HEK293T (cell line): ENCODE measurements around the gene CNKSR3.

Experiments
- CTCF ChIA-PET: fragments of 350-600 bp; formaldehyde crosslinking; extraction: SDS; loops from one replicate; lab custom pipeline; 2021; ENCODE audit warnings: antibody characterized with exemption, inconsistent platforms; lab: Yijun Ruan, JAX
- POLR2A ChIA-PET: fragments of 350-600 bp; formaldehyde crosslinking; extraction: SDS; loops from one replicate; lab custom pipeline; 2020; ENCODE audit warnings: antibody characterized with exemption, inconsistent platforms; lab: Yijun Ruan, JAX
- DNase-seq: peaks from one replicate; pipeline ENCODE4 v3.0.0; 2012; ENCODE audit warnings: mixed read lengths; ENCODE audit errors: extremely low spot score
- ARNT ChIP-seq: fragments of 450-650 bp; IDR thresholded peaks from 2 replicates; pipeline ENCODE4 v1.6.1; 2017; ENCODE audit warnings: mild to moderate bottlenecking
- BHLHE40 ChIP-seq: fragments of 450-650 bp; IDR thresholded peaks from 2 replicates; pipeline ENCODE4 v1.6.1; 2016; ENCODE audit warnings: mild to moderate bottlenecking, moderate library complexity, borderline replicate concordance
- CTBP1 ChIP-seq: fragments of 450-650 bp; IDR thresholded peaks from 2 replicates; pipeline ENCODE4 v1.6.1; 2016; ENCODE audit warnings: borderline replicate concordance
- ELF4 ChIP-seq: fragments of 450-650 bp; IDR thresholded peaks from 2 replicates; pipeline ENCODE4 v1.6.1; 2017; ENCODE audit warnings: antibody characterized with exemption
- FOXA1 ChIP-seq: fragments of 450-650 bp; IDR thresholded peaks from 2 replicates; pipeline ENCODE4 v1.6.1; 2016; ENCODE audit warnings: mild to moderate bottlenecking
- FOXK2 ChIP-seq: fragments of 450-650 bp; IDR thresholded peaks from 2 replicates; pipeline ENCODE4 v1.6.1; 2016; ENCODE audit warnings: mild to moderate bottlenecking
- FOXM1 ChIP-seq: fragments of 450-650 bp; IDR thresholded peaks from 2 replicates; pipeline ENCODE4 v1.6.1; 2017; ENCODE audit warnings: mild to moderate bottlenecking, borderline replicate concordance
- HDGF ChIP-seq: fragments of 450-650 bp; IDR thresholded peaks from 2 replicates; pipeline ENCODE4 v1.6.1; 2017; ENCODE audit warnings: antibody characterized with exemption, borderline replicate concordance
- L3MBTL2 ChIP-seq: fragments of 450-650 bp; conservative IDR thresholded peaks from 2 replicates; pipeline ENCODE4 v1.6.1; 2016; ENCODE audit warnings: mild to moderate bottlenecking
- LEF1 ChIP-seq: fragments of 450-650 bp; IDR thresholded peaks from 2 replicates; pipeline ENCODE4 v1.6.1; 2017; ENCODE audit warnings: mild to moderate bottlenecking, borderline replicate concordance
- NFRKB ChIP-seq: fragments of 450-650 bp; IDR thresholded peaks from 2 replicates; pipeline ENCODE4 v1.6.1; 2016; ENCODE audit warnings: mild to moderate bottlenecking, moderate library complexity
- PKNOX1 ChIP-seq: fragments of 450-650 bp; IDR thresholded peaks from 2 replicates; pipeline ENCODE4 v1.6.1; 2016
- SP1 ChIP-seq: fragments of 450-650 bp; IDR thresholded peaks from 2 replicates; pipeline ENCODE4 v1.6.1; 2017
- SUZ12 ChIP-seq: fragments of 450-650 bp; IDR thresholded peaks from 2 replicates; pipeline ENCODE4 v1.6.1; 2016; ENCODE audit warnings: mild to moderate bottlenecking
- TARDBP ChIP-seq: fragments of 450-650 bp; IDR thresholded peaks from 2 replicates; pipeline ENCODE4 v1.6.1; 2016
- ZNF384 ChIP-seq: fragments of 450-650 bp; IDR thresholded peaks from 2 replicates; pipeline ENCODE4 v1.6.1; 2016

Gene CNKSR3

GRCh38 chr6:154395878-154396277, 114.6 kb downstream of the CNKSR3 start:
- ChIA-PET CTCF (no interaction called here), POLR2A (no interaction called here)
- no peak for DNase-seq
- no peak for TF ChIP-seq NFRKB
- no peak for TF ChIP-seq SP1
- TF ChIP-seq LEF1: no peak
- no peak for TF ChIP-seq TARDBP
- TF ChIP-seq PKNOX1: no peak

- ChIA-PET CTCF (no interaction called here), POLR2A (no interaction called here)
- no peak for DNase-seq
- no peak for TF ChIP-seq FOXK2
- TF ChIP-seq LEF1: no peak
Observed at GRCh38 chr6:154395316-154395715, 115.2 kb downstream of the CNKSR3 start.

DNA sequence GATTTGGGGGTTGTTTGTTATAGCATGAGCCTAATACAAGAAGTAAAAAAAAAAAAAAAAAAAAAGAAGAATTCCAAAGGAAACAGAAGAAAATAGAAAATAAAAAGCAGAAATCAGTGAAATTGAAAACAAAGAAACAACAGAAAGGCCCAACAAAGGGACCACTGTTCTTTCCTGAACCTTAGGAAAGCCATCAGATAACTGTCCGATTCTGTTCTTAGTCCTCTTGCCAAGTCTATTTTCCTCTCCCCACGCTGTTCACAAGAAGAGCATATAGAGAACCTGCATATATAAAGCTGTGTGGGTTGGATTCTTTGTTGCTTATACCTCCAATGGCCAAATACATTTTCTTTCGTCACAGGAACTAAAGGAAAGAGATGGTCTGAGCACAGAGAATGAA, 115.9 kb downstream of the CNKSR3 start:
- POLR2A ChIA-PET: no interaction called here
- CTCF ChIA-PET: no interaction called here
- TF ChIP-seq SUZ12 (no peak), SP1 (no peak), FOXK2 (no peak)
- no peak for DNase-seq

GRCh38 chr6:154390034-154390433, 120.5 kb downstream of the CNKSR3 start:
- no peak for DNase-seq
- ChIA-PET CTCF (no interaction called here), POLR2A (no interaction called here)
- TF ChIP-seq FOXA1: no peak
- no peak for TF ChIP-seq SP1
- no peak for TF ChIP-seq PKNOX1
- no peak for TF ChIP-seq SUZ12
- TF ChIP-seq BHLHE40: no peak

DNA sequence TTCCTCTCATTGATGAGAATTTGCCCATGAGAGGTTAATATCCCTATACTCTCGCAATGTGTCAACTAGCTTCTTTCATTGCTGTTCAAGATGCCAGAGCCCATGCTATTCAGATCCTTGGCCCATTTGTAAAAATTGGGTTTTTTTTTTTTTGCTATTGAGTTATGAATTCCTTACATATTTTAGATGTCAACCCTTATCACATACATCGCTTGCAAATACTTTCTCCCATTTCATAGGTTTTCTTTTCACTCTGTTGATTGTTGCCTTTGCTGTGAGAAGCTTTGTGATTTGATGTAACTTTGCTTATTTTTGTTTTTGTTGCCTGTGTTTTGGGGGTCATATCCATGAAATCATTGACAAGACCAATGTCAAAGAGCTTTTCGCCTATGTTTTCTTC, 121.7 kb downstream of the CNKSR3 start:
- ChIA-PET CTCF (no interaction called here), POLR2A (no interaction called here)
- TF ChIP-seq CTBP1 (no peak), BHLHE40 (no peak), ELF4 (no peak), LEF1 (no peak), FOXM1 (no peak), PKNOX1 (no peak), SP1 (no peak), TARDBP (no peak), HDGF (no peak), ZNF384 (no peak), NFRKB (no peak)
- DNase-seq: no peak

DNA sequence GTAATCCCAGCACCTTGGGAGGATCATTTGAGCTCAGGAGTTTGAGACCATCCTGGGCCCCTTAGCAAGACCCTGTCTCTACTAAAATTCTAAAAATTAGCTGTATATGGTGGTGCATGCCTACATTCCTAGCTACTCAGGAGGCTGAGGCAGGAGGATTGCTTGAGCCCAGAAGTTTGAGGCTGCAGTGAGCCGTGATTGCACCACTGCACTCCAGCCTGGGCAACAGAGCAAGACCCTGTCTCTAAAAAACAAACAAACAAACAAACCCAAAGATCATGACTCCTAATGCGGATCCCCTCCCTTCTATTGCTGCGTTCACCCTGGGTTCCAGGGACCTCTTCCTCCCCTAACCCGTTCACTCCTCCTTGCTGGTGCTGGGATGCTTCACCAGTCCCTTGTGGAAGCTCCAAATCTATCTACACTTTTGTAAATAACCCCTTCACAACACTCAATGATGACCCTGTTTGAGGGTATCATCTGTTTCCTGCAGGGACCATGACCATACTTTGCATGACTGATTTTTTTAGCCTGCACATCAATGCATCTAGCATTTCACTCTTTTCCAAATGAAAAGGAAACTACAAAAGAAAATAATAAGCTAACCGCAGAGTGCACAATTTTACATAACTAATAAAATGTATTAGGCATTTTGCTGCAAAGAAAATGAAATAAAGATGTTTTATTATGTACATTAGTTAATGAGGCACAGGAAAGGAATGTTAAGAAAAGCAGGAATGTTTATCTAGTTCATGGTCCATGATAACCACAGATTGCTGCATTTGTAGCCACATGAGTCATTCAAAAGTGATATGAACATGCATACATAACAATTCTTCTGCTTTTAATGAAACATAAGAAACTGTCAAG, 123.4 kb downstream of the CNKSR3 start:
- ChIA-PET POLR2A (no interaction called here), CTCF (interaction anchor here (0.8 kb wide), 1 partner anchor 1310 kb away, joined by 6 read pairs; no protein-coding TSS in a partner anchor)
- TF ChIP-seq L3MBTL2: no peak
- TF ChIP-seq ELF4: no peak
- no peak for TF ChIP-seq FOXM1
- no peak for TF ChIP-seq PKNOX1
- TF ChIP-seq LEF1: no peak
- TF ChIP-seq FOXA1: no peak
- TF ChIP-seq SP1: no peak
- TF ChIP-seq NFRKB: no peak
- no peak for TF ChIP-seq SUZ12
- no peak for TF ChIP-seq HDGF
- no peak for TF ChIP-seq ZNF384
- TF ChIP-seq ARNT: no peak
- DNase-seq: no peak

DNA sequence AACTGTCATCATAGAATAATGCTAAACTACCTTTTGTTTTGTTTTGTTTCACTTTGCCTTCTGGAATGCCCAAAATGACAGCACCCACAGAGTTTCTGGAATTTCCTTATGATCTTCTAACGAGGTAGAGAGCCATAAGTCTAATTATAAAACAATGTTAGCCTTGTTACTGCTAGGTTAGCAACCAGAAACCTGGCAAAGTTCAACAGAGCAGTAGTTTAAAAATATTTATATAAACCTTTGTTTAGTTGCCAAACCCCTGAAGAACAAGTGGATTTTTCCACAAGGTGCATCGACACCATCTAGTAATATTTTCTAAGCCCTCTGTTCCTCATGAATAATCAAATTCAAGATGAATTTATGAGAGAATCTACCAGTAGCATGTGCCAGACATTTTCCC, 126.3 kb downstream of the CNKSR3 start:
- TF ChIP-seq SUZ12 (no peak), CTBP1 (no peak), ARNT (no peak), BHLHE40 (no peak), HDGF (no peak), PKNOX1 (no peak), TARDBP (no peak), ZNF384 (no peak), FOXA1 (no peak), L3MBTL2 (no peak), SP1 (no peak), FOXK2 (no peak), LEF1 (no peak), ELF4 (no peak), FOXM1 (no peak)
- ChIA-PET POLR2A (no interaction called here), CTCF (interaction anchor here (0.6 kb wide), 1 partner anchor 895 kb away, joined by 3 read pairs; no protein-coding TSS in a partner anchor)
- no peak for DNase-seq
